Breast epithelium (tissue), 3 donors: ENCODE data around the gene HRH3.

Experiments
- CTCF ChIP-seq, 3 donors: fragments of 450-650 bp; IDR thresholded peaks; one replicate each; pipeline ENCODE4 v1.5.1; 2016 to 2017; ENCODE audit warnings: antibody characterized with exemption in 3 of 3, mild to moderate bottlenecking in 3 of 3, moderate library complexity in 3 of 3
- POLR2AphosphoS5 ChIP-seq, 3 donors: sonication (generic); formaldehyde crosslinking; IDR thresholded peaks; one replicate each; pipeline ENCODE4 v1.6.1; 2017; ENCODE audit warnings: antibody characterized with exemption in 3 of 3

GRCh38 chr20:62222266-62222850 is 2.3 kb upstream of the HRH3 start:
- TF ChIP-seq CTCF (IDR thresholded peaks at IDR 0.05) (no peak), POLR2AphosphoS5 (IDR thresholded peaks at IDR 0.05) (no peak)
